NCI-H69 (cell line): Measurements from ENCODE around the gene DIS3.
"Not testable (repeated sequence)": the region's sequence is repeated elsewhere in the genome, so short reads cannot be mapped to it uniquely, and the experiment has no call there.

Experiments
- DNase-seq: peaks from one replicate; lab custom pipeline; 2025; lab: John Stamatoyannopoulos, UW

The DIS3 gene, protein sequence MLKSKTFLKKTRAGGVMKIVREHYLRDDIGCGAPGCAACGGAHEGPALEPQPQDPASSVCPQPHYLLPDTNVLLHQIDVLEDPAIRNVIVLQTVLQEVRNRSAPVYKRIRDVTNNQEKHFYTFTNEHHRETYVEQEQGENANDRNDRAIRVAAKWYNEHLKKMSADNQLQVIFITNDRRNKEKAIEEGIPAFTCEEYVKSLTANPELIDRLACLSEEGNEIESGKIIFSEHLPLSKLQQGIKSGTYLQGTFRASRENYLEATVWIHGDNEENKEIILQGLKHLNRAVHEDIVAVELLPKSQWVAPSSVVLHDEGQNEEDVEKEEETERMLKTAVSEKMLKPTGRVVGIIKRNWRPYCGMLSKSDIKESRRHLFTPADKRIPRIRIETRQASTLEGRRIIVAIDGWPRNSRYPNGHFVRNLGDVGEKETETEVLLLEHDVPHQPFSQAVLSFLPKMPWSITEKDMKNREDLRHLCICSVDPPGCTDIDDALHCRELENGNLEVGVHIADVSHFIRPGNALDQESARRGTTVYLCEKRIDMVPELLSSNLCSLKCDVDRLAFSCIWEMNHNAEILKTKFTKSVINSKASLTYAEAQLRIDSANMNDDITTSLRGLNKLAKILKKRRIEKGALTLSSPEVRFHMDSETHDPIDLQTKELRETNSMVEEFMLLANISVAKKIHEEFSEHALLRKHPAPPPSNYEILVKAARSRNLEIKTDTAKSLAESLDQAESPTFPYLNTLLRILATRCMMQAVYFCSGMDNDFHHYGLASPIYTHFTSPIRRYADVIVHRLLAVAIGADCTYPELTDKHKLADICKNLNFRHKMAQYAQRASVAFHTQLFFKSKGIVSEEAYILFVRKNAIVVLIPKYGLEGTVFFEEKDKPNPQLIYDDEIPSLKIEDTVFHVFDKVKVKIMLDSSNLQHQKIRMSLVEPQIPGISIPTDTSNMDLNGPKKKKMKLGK

DNA sequence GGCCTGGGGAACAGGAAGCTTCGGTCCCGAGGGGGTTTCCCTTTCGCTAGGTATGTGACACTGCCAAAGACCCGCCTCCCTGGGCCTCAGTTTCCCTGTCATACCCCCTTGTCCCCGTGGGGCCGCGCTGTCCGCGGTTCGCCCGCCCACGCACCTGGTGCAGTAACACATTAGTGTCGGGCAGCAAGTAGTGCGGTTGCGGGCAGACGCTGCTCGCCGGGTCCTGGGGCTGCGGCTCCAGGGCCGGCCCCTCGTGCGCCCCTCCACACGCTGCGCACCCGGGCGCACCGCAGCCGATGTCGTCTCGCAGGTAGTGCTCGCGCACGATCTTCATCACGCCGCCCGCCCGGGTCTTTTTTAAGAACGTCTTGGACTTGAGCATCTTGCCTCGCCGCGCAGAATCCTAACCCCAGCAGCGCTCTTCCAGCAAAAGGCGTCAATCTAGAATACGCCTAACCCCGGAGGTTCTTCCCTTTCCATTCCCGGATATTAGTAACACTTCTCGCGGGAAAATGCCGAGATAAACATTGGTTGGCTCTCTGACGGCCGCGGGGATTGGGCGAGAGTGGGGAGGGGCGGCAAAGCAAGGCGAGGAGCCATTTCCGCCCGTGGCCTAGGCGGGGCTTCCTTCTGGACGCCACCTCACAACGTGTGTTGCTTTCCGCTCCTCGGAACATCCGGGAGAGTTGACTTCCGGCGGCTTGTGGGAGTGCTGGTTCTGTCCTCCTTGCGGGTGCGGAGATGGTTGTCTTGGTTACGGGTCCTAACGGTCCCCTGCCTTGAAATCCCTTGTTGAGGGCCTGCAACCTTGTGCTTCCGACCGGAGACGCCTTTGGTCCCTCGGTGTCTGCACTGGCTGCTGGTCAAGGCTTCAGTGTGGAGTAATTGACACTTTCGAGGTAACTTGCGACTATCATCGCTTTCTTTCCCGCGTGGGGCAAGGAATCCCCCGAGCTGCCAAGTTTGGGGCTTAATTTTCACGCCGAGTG lies at the start of gene DIS3, which contains the start of gene PIBF1:
Gene DIS3, minus strand, starts transcription at position 450 of the 989 bp plus-strand sequence. Its CDS starts 68 bp downstream, at position 382.
Gene PIBF1, plus strand, starts transcription at position 683 of the 989 bp plus-strand sequence. CDS start 1,337 bp downstream, outside the sequence.
- DNase-seq: peak; percentile 98

DNA sequence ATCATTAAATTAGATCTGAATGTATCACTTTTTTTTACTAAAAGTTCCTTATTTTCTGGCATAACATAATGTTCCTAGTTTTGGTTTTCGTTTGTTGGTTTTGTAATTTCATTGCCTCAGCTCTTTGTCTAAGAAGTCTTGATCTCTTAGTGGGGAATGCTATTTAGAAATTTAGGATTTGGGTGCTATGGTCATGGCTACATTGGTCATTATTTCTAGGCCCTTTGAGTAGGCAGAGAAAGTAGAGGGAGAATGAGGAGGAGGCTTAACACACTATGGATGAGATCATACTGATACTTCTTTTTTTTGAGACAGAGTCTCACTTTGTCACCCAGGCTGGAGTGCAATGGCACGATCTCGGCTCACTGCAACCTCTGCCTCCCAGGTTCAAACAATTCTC lies 42.0 kb upstream of the DIS3 start:
- no peak for DNase-seq

DNA sequence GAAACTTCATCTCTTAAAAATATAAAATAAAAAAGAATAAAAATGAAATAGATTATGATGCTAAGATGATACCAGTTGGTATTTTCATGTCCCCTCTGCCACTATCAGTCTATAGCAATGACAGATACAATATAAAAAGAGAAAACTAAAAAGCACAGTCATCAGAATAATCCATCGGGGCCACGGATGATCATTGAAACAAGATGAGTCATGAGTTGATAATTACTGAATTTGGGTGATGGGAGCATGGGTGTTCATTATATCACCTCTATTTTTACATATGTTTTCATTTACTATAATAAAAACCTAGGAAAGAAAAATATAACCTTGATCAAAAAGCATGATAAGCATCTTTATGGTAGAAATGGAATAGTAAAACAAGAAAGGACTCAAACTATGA lies 41.4 kb upstream of the DIS3 start:
- no peak for DNase-seq

DNA sequence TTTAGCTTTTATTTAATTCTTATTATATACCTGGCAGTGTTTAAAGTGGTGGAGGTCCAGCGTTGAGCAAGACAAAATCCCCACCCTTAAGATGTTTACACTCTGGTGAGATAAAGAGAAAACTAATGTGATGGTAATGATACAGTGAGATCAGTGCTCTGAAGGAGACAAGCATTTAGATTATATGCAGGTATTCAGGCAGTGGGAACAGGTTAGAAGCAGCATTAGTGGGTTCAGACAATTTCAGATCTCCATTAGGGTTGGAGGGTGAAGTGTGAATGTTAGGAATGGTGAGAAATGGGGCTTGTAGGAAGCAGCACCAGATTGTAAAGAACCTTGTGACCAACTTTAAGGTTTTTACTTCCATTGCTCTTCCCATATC lies 39.2 kb upstream of the DIS3 start:
- no peak for DNase-seq

DNA sequence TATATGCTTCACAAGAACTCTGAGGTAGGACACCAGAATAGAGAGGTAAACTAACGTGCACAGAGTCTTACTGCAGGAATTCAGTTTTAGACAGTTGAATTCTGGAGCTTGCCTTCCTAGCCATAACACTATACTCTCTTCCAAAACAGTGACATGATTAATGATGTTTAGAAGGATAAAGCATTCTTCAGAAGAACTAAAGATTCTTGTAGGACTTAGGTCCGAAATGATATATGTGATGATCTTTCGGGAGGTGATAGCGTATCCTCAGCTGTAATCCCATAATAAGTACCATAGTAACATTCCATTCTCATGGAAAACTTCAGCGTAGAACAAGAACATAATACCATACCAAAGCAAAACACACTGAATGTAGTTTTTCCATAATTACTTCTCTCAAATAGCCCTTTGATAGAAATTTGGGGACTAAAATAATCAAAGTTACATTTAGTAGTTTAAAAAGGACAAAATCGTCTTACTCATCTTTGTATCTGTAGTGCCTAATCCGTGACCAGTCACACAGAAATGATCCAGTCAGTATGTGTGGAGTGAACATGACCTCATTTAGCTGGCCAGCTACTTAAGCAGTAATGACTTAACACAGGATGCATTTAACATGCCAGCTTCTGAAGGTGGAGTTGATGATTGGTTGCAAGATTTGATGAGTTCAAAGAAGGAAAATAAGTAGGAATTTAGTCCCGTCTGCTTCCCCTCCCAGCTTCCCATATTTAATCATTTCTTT lies 38.6 kb upstream of the DIS3 start:
- DNase-seq: no peak

DNA sequence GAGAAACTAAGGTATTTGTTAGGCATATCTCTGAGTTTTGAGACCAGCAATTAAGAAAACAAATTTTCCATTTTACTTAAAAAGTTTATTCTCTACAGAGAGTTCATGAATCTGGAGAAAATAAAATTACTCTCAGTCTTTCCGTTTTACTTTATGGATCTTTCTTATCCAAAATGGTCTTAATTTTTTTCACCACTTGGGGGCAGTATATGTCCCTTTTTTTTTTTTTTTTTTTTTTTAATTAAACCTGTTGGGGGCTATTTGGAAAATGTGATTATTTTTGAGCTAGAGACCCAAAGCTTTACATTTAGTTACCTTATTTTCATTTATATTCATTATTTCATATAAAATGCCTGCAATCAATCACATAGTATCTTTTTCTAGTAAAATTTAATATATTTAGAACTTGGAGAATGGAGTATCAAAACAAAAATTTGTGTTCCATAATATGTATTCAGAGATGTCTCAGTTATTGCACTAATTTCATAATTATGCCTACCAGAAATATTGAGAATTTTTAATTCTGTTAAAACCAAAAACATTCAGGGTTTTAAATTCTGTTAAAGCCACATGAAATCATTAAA lies 27.3 kb upstream of the DIS3 start:
- peak; percentile 10 for DNase-seq

DNA sequence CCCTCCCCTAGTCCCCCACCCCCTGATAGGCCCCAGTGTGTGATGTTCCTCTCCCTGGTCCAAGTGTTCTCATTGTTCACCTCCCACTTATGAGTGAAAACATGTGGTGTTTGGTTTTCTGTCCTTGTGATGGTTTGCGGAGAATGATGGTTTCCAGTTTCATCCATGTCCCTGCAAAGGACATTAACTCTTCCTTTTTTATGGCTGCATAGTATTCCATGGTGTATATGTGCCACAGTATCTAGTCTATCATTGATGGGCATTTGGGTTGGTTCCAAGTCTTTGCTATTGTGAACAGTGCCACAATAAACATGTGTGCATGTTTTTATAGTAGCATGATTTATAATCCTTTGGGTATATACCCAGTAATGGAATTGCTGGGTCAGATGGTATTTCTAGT lies 24.8 kb upstream of the DIS3 start:
- DNase-seq: not testable (repeated sequence)

DNA sequence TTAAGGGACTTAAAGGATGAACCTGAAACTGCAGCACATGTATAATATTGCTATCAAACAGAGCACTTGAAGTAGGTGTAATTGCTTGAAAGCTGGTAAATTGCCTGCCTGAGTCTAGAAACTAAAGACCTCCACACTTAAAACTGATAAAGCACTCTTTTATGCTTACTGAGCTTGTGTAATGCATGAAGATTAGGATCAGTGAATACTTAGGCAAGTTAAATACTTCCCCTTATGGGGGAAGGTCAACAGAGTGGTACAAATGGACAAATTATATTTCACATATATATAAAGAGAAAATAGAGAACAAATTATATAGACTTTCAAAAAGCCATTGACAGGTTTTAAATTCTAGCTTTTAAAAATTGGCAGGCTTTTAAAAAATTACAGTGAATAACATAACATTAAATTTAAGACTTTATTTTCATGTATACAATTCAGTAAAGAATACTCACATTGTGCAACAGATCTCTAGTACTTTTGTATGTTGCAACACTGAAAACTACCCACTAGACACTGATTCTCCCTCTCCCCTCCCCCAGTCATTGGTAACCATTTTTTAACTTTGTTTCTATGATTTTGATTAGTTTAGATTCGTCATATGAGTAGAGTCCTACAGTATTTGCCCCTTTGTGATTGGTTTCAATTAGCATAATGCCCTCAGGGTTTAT lies 24.1 kb upstream of the DIS3 start:
- no peak for DNase-seq

DNA sequence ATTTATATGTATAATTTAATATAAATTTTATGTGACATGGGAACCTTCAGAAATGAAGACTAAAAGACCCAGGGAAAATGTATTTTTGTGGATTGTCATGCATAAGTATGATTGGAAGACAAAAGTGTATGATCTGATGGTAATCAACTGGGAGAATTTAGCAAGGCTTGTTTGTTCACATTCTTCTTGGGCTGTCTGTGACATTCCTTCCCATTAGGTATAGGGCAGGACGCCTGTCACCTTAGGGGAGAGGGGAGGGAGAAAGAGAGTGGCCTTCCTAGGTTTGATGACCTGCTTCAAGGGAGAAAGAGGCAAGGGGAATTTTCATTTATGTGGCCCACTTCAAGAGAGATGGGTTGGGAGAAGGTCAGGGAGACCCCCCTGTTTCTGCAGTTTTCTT lies 22.6 kb upstream of the DIS3 start:
- no peak for DNase-seq

DNA sequence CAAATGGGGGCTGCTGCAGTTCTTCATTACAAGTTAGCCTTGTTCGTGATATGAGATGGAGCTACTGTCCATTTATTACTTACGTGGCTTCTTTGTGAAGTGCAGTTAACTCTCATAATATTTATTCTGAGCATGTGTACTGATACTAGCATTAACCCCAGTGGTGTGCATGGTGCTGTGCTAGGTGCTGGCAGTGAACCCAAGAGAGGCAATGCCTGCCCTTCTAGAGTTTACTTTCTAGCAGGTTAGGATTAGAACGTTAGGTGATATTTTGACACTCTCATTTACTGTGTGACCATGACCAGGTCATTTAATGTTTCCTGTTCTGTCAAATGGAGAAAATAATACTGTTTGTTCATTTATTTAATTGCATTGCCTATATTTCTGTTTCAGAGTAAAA lies 17.1 kb upstream of the DIS3 start:
- DNase-seq: no peak

DNA sequence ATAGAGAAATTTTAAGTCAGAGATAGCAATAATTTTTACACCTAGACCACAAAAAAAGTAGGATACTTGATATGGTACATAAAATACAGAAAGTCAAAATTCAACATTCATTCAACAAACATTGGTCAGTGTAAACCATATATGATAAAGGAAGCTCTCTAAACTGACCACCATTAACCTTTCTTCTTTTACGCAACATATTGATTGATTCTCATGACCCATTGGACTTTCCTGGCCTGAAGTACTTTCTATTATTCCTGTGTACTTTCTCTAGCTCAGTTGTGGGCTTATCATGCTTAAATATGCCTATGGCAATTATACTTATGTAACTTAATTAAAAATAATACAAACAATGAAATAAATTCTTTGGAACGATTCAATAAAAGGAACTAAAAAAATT lies 10.9 kb upstream of the DIS3 start:
- no peak for DNase-seq

DNA sequence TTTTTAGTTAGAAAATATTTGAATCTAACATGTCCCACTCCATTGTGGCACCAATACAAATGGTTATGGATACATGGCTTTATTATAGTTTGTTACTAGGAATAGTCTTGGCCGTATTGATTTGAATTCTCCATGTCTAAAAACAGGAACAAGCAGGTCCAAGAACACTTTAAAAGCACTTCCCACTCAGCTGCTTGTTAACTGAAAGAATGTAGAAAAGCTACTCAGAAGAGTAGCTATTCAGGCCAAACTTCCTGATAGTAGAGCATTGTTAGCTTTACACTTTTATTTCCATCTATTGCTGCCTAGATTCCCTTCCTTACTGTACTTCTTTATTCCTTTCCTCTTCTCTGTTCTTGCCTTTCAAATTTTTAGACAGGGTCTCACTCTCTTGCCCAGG lies 7.1 kb upstream of the DIS3 start:
- no peak for DNase-seq

DNA sequence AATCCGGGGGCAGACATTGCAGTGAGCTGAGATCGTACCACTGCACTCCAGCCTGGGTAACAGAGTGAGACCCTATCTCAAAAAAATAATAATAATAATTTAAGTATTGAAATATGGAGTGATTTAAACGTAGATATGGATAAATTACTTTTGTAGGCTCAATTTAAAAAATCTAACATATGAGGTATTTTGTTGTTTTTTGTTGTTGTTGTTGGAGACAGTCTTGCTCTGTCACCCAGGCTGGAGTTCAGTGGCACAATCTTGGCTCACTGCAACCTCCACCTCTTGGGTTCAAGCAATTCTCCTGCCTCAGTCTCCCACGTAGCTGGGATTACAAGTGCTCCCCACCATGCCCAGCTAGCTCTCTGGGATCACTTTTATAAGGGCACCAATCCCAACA lies 3.0 kb upstream of the DIS3 start:
- not testable (repeated sequence) for DNase-seq

DNA sequence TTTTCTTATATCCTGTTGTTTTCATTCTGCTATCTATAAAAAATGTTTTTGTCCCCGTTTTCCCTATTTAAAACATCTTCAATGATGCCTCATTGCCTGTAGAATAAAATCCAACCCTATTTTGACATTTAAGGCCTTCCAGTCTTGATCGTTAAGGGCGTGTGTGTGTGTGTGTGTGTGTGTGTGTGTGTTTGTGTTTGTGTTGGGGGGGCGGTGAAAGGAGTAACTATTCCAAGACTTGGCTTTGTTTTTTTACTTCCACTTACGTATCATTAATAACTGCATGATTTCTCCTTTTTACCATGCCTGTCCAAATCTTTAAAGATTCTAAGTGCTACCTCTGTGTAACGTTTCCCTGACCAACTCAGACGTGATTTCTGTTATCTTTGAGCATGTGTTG lies 1.0 kb upstream of the DIS3 start:
- peak; percentile 3 for DNase-seq

DNA sequence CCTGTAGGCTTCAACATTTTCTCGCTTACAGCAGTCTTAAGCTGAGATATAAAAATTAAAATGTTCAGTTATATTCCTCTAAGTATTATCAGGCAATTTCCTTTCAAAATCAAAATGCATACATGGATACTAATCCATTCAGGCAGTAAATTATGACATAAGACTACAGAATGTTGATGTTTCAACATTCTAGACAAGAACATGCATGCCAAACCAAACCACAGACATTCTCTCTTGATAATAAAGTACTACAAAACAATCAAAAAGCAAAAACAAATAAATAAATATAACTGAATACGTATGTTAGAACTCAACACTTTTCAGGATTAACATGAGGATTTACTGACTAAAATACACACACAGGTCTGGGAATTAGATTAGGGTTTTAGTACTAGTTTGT lies 7.7 kb downstream of the DIS3 start:
- no peak for DNase-seq

DNA sequence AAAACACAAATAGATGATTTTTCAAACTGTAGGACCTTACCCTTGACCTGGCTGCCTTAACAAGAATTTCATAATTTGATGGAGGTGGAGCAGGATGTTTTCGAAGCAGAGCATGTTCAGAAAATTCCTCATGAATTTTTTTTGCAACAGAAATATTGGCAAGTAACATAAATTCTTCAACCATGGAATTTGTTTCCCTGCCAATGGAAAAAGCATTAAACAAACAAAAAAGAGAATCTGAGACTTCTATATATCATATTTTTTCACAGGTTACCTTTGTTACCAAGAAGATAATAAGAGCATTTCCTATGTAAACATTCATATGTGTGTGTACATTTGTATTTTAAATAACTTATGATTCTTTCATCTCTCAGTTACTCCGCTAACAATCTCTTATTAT lies 18.3 kb downstream of the DIS3 start:
- no peak for DNase-seq

DNA sequence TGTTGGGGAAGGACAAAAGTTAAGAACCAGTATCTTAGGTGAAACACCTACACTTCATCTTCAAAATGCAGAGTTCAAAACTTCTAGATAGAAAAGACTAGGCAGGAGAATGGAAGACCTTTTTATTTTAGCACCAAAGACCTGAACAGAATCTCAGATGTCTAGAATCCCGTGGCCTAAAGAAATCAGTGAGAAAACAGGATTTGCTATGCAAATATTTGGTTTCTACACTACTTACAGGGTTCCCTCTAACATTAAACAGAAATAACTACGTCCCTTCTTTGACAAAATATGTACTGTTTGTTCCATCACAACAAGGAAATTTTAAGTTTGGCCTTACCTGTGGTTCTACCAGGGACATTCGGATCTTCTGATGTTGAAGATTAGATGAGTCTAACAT lies 21.5 kb downstream of the DIS3 start:
- no peak for DNase-seq

DNA sequence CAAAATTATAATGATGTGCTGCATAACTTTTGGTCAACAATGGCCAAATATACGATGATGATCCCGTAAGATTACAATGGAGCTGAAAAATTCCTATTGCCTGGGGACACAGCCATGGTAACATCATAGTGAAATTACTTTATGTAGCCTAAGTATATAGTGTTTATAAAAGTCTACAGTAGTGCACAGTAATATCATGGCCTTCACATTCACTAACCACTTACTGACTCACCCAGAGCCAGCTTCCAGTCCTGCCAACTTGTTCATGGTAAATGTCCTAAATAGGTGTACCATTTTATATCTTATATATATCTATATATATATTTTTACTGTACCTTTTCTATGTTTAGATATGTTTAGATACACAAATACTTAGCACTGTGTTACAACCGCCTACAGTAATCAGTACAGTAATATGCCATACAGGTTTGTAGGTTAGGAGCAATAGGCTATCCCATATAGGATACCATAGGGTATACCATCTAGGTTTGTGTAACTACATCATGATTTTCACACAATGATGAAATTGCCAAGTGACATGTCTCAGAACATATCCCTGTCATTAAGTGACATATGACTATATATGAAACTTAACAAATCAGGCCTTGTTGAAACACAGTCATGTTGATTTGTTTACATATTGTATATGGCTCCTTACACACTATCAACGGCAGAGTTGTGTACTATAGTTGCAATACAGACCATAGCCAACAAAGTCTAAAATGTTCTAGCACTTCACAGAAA lies 23.7 kb downstream of the DIS3 start:
- DNase-seq: no peak

DNA sequence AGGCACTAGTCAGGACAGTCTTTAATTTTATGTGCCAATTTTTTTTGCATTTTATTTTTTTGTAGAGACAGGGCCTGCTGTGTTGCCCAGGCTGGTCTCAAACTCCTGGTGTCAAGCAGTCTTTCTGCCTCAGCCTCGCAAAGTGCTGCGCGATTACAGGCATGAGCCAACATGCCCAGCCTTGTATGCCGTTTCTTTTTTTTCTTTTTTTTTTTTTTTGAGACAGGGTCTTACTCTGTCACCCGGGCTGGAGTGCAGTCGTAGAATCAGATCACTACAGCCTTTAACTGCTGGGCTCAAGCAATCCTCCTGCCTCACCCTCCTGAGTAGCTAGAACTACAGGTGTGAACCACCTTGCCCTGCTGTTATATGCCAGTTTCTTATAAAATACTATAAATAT lies 27.6 kb downstream of the DIS3 start:
- no peak for DNase-seq
